ENCODE data around the gene MAPKAPK2. TPM values are rescaled to one million over a fixed set of nuclear protein-coding genes. Genes with fewer than 3 reads are reported as not detected.
A peak's percentile ranks its signal among the peaks of the same experiment; 100 is the strongest.

The MAPKAPK2 gene
- total RNA-seq, 2 donors from 2014 or later, result 101 to 102 TPM

DNA sequence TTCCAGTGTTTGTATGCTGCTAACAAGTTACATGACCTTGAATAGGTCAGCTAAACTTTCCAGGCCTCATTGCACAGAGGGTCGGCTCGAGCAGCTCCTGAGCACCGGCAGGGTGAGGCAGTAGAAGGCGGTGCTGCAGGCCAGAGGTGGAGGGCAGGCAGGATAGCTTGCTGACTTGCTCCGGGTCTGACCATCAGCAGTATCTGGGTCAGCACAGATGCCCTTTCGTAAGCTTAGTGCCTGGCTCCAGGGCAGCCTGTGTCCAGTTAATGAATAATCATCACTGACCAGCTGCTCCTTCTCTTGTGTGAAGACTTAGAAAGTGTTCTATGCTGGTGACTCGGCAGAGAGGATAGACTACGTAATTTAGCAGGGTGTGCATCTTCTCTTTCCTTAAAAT, 6.9 kb downstream of the MAPKAPK2 start:
- Mint-ChIP-seq H3K4me1 (ENCODE audit: low read depth) (peaks cover 82% of the 10 kb centered on the region), H3K27me3 (ENCODE audit: low read depth) (no peaks in the 10 kb centered on the region), H3K9me3 (no peaks in the 10 kb centered on the region), H3K36me3 (ENCODE audit: insufficient read depth in 2 of 2) (peaks cover 4 to 9% of the 10 kb centered on the region in 2 donors), H3K27ac (no peak overlapping the region), H3K4me3 (no peak overlapping the region)
- DNase-seq (no peak), ATAC-seq (replicated peaks in 1 of 2) (no peak)

DNA sequence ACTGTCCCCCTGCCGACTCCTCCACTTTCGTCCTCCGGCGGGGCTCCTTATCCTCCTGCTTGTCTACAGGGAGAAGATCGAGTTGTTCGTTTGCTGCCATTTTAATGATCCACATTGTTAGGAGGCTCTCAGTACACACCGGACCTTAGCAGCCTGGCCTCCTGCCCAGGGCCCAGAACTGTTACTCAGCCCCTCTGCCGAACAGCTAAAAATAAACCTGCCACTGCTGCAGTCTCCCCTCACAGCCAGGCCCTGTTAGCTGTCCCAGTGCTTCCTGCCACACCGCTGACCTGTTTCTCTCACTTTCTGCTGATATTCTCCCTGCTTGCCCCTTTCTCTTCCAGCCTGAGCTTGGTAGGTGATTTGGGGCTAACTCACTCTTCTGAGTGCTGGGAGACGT, 8.3 kb downstream of the MAPKAPK2 start:
- Mint-ChIP-seq H3K9me3 (no peaks in the 10 kb centered on the region), H3K4me1 (ENCODE audit: low read depth) (peaks cover 82% of the 10 kb centered on the region), H3K36me3 (ENCODE audit: insufficient read depth in 2 of 2) (peaks cover 2 to 17% of the 10 kb centered on the region in 2 donors), H3K27me3 (ENCODE audit: low read depth) (no peaks in the 10 kb centered on the region), H3K27ac (no peak overlapping the region), H3K4me3 (no peak overlapping the region)
- DNase-seq (no peak), ATAC-seq (replicated peaks in 1 of 2) (no peak)

DNA sequence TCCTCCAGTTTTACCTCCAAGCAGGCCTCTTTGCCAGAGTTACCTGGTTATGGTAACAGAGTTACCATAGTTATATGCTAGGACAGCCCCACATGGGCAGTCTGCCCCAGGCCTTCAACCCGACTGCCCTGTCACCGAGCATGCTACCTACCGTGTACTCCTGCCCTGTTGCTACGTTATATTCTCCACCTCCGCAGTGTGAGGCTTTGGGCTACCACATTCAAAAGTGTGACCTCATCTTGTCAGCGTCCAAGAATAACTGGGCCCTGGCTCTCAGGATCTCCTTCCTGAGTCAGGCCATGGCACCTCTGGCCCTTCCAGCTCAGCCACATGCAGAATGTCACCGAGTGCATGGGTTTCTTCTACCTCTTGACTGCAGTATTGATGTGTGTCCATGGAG, 8.9 kb downstream of the MAPKAPK2 start:
- peaks cover 80% of the 10 kb centered on the region for H3K4me1 Mint-ChIP-seq (ENCODE audit: low read depth)
- peaks cover 2 to 17% of the 10 kb centered on the region in 2 donors for H3K36me3 Mint-ChIP-seq (ENCODE audit: insufficient read depth in 2 of 2)

DNA sequence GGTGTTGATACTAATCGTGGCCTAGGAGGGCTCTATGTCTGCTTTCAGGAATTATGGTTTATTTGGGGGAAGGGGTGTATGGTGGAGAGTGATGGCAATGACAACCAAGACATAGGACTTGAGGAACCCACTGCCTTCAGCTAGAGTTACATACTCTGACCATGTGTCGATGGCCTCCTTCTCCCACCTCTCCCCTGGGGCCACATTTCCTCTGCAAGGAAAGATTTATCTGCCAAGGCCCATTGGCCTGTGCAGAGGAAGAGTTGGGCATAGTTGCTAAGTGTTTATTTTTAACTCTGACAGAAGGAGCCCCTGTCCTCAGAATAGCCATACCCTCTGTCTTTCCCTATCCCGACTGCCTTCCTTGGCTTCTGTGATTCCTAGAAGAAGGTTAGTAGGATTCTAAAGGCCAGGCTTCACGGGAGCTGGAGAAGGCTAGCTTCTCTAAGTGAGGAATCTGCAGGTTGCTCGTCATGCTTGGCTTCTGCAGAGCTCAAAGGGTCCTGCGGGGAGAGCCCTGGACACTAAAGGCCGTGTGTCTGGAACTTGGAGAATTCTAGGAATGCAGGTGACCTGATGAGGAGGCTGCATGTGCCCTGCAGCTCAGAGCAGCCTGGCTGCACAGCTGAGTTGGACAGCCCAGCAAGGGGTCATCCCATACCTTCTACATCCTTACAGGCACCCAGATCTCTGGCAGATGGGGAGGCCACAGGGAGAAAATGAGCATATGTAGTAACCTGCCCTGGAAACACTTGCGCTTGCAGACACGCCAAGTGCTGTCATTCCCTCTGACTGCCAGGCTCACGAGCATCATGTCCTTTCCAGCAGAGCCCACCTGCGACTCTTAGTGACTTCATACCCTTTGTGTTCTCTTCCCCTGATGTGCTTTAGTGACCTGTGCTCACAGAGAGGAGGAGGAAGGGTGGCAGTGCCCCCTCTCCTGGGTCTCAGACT, 9.7 kb downstream of the MAPKAPK2 start:
- no peaks in the 10 kb centered on the region for H3K9me3 Mint-ChIP-seq
- H3K36me3 Mint-ChIP-seq (ENCODE audit: insufficient read depth in 2 of 2), result peaks cover 2 to 17% of the 10 kb centered on the region in 2 donors
- H3K27me3 Mint-ChIP-seq (ENCODE audit: low read depth), result no peaks in the 10 kb centered on the region
- no peak for ATAC-seq (replicated peaks in 1 of 2)
- no peak overlapping the region for H3K27ac Mint-ChIP-seq
- H3K4me1 Mint-ChIP-seq (ENCODE audit: low read depth), result peaks cover 80% of the 10 kb centered on the region
- DNase-seq, result no peak
- no peak overlapping the region for H3K4me3 Mint-ChIP-seq

More for the DNA sequence above, 8.9 kb downstream of the MAPKAPK2 start:
- Mint-ChIP-seq H3K27ac (no peak overlapping the region), H3K27me3 (ENCODE audit: low read depth) (no peaks in the 10 kb centered on the region), H3K9me3 (no peaks in the 10 kb centered on the region), H3K4me3 (no peak overlapping the region)
- ATAC-seq (replicated peaks in 1 of 2) (no peak), DNase-seq (no peak)

DNA sequence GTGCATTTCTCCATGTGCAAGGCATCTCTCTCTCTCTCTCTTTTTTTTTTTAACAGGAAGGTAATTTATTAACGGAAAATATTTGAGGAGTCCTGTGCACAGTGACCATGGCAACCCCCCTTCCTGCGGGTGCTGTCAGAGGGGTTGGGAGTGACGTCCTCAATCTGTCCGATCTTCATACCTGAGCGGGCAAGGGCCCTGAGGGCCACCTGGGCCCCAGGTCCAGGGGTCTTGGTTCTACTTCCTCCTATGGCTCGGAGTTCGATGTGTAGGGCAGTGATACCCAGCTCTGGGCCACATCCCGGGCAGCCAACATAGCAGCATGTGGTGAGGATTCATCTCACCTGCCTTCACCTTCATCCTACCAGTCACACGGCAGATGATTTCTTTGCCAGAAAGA, 11.0 kb downstream of the MAPKAPK2 start:
- ATAC-seq (replicated peaks in 1 of 2) (no peak), DNase-seq (no peak)
- H3K4me1 Mint-ChIP-seq (ENCODE audit: low read depth), result peaks cover 78% of the 10 kb centered on the region
- no peak overlapping the region for H3K4me3 Mint-ChIP-seq
- no peaks in the 10 kb centered on the region for H3K27me3 Mint-ChIP-seq (ENCODE audit: low read depth)
- peaks cover 2 to 17% of the 10 kb centered on the region in 2 donors for H3K36me3 Mint-ChIP-seq (ENCODE audit: insufficient read depth in 2 of 2)
- no peaks in the 10 kb centered on the region for H3K9me3 Mint-ChIP-seq
- H3K27ac Mint-ChIP-seq, result no peak overlapping the region

DNA sequence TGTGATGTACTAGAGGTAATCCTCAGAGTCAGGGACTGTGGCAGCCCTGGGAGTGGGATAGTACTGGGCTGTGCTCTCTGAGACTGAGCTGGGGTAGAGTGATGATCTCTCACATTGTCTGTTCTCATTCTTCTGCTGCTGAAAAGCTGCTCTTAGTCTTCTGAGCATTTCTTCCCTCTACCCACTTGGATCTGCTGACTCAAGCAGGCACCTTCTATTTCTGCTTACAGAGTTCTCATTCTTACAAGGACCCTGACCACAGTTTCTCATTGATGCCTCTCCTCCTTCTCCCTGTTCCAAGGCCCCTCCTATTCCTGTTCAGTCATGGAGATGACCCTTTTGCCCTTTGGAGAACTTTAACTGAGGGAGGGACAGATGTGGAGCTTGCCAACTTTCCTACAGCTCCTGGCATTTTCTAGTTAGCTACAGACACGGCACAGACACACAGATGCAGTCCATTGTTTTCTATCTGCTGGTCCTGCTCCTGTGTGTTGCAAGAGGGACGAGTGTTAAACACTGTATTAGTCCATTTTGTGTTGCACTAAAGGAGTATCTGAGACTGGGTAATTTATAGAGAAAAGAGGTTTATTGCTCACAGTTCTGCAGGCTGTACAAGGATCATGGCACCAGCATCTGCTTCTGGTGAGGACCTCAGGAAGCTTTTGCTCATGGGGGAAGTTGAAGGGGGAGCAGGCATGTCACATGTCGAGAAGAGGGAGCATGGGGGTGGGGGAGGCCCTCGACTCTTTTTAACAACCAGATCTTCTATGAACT, 12.3 kb downstream of the MAPKAPK2 start:
- Mint-ChIP-seq H3K36me3 (ENCODE audit: insufficient read depth in 2 of 2) (peaks cover 2 to 17% of the 10 kb centered on the region in 2 donors), H3K27me3 (ENCODE audit: low read depth) (no peaks in the 10 kb centered on the region), H3K4me1 (ENCODE audit: low read depth) (peaks cover 77% of the 10 kb centered on the region), H3K4me3 (no peak overlapping the region), H3K9me3 (no peaks in the 10 kb centered on the region), H3K27ac (peak overlapping the region; percentile 45)
- ATAC-seq (replicated peaks in 1 of 2), result peak; percentile 13 to 59
- no peak for DNase-seq

DNA sequence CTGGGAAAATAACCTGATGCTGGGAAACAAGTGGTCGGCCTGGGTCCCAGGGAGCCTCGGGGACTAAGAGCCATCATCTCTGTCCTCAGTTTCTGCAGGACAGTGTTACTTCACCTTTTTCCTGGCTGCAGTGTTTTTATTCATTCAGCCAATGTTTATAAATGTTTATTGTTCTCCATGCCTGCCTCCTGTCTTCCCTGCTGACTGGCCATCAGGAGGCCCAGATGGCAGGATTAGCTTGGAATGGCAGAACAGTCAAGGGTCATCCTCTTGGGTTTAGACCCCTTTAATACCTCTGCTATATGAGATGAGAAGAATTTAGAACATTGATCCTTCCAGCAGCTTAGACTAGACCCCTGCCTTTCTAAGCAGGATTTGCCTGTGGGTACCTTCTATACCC, 13.3 kb downstream of the MAPKAPK2 start:
- Mint-ChIP-seq H3K4me1 (ENCODE audit: low read depth) (peaks cover 75% of the 10 kb centered on the region), H3K4me3 (no peak overlapping the region), H3K9me3 (no peaks in the 10 kb centered on the region), H3K27ac (no peak overlapping the region), H3K36me3 (ENCODE audit: insufficient read depth in 2 of 2) (peaks cover 2 to 20% of the 10 kb centered on the region in 2 donors), H3K27me3 (ENCODE audit: low read depth) (no peaks in the 10 kb centered on the region)
- DNase-seq (no peak), ATAC-seq (replicated peaks in 1 of 2) (no peak)

DNA sequence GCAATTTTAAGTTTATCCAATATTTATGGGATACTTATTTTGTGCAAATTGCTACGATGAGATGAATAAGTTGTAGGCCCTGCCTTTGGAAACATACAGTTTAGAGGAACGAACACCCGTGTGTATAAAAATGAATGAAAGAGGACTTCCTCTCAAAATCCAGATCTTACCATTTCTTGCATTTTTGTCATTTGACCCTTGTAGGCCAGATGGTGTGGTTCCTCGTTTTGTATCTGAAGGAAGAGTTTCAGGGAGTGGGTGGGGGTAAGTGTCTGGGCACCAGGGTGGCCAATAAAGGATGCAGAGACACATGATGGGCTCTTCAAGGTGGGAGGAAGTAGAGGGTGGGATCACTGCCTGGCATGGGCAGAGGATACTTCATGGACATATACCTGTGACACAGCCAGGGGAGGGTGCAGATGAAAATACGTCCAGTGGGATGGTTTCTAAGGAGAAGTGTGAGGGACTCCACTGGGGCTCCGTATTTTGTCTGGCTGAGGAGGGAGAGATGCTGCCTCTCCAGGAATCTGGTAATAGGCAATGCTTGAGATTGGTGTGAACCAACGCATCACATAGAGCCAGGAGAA, 14.4 kb downstream of the MAPKAPK2 start:
- H3K36me3 Mint-ChIP-seq (ENCODE audit: insufficient read depth in 2 of 2), result peaks cover 2 to 18% of the 10 kb centered on the region in 2 donors
- H3K27ac Mint-ChIP-seq, result no peak overlapping the region
- H3K4me3 Mint-ChIP-seq, result no peak overlapping the region
- no peak for DNase-seq
- H3K4me1 Mint-ChIP-seq (ENCODE audit: low read depth), result peaks cover 82% of the 10 kb centered on the region
- H3K9me3 Mint-ChIP-seq, result no peaks in the 10 kb centered on the region
- ATAC-seq (replicated peaks in 1 of 2), result no peak
- no peaks in the 10 kb centered on the region for H3K27me3 Mint-ChIP-seq (ENCODE audit: low read depth)

DNA sequence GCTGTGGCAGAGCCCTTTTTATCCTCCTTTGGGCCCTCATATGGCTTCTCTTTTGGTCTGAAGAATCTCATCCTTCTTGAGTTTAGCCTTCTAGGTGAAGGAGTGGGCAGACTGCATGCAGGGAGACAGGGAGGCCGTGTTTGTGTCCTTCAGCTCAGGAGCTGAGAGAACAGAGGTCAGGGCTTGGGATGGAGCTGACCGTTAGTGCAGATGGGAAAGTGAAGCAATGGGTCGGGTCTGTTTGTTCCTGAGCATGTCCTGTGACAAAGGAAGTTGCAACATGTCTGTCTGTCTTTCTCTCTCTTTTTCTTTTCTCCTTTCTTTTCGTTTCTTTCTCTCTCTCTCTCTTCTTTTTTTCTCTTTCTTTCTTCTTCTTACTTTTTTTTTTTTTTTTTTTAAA, 14.9 kb downstream of the MAPKAPK2 start:
- Mint-ChIP-seq H3K4me3 (no peak overlapping the region), H3K36me3 (ENCODE audit: insufficient read depth in 2 of 2) (peaks cover 2 to 18% of the 10 kb centered on the region in 2 donors), H3K4me1 (ENCODE audit: low read depth) (peaks cover 88% of the 10 kb centered on the region), H3K9me3 (no peaks in the 10 kb centered on the region), H3K27me3 (ENCODE audit: low read depth) (no peaks in the 10 kb centered on the region), H3K27ac (no peak overlapping the region)
- no peak for DNase-seq
- ATAC-seq (replicated peaks in 1 of 2), result no peak

DNA sequence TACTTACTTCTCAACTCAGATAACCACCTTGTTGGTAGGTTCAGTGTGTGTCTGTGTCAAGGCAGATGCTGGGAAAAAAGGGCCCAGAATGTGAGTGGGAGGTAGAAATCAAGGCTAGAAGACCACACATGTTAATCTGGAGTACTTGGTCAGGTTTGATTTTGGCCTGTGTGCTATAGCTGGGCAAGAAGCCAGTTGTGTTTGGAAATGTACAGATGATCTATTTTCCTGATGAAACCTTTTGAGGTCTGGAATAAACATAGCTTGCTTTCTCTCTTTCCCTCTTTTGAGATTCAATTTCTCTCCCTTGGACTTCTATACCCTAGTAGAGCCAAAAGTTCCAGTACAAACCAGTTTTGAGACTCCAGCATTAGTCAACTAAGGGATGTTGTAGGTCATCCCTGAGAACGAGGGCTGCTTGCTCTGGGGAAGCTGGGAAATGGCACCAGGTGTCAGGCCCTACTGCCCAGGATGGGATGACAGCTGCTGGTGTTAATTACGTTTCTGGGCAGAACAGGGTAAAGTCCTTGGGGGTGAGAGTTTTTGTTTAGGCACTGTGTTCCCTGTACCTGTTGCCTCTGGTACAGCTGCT, 15.8 kb downstream of the MAPKAPK2 start:
- ATAC-seq (replicated peaks in 1 of 2), result no peak
- H3K27ac Mint-ChIP-seq, result peak overlapping the region; percentile 36
- H3K27me3 Mint-ChIP-seq (ENCODE audit: low read depth), result no peaks in the 10 kb centered on the region
- no peak overlapping the region for H3K4me3 Mint-ChIP-seq
- H3K4me1 Mint-ChIP-seq (ENCODE audit: low read depth), result peaks cover 88% of the 10 kb centered on the region
- H3K9me3 Mint-ChIP-seq, result no peaks in the 10 kb centered on the region
- H3K36me3 Mint-ChIP-seq (ENCODE audit: insufficient read depth in 2 of 2), result peaks cover 2 to 16% of the 10 kb centered on the region in 2 donors
- no peak for DNase-seq

DNA sequence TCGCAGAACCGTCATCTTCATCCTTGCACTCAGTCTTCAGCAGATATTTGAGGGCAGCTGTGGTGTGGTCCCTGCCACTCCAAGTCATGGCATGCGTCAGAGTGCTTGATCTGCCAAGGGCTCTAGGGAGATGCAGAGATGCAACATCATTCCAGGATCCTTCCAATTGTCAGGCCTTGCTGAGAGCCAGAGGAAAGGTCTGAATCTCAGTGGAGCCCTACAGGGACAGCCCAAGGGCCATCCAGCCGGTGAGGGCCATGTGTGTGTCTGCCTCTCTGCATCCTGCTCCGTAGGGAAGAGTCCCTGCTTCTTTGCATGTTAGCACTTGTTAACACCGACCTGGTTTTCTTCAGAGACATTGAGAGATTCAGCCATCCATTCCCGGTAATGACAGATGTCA, 17.6 kb downstream of the MAPKAPK2 start:
- ATAC-seq (replicated peaks in 1 of 2), result no peak

DNA sequence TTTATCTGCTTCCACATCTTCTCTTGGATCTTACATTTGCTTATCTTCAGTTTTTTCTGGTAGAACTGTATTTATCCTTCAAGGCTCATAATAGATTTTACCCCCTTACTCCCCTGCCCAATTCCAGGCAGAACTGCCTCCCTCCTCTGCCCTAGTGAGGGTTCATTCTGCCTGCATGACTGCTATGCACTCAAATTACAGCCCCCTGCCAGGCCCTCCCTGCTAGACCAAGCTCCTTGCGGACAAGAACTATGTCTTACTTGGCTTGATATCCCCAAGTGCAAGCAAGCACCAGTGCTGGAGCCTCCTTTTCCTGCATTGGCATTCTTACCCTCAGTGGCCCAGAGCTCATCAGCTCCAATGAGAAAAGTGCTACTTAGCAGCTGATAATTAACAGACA, 18.1 kb downstream of the MAPKAPK2 start:
- peak overlapping the region; percentile 58 to 83 for H3K4me3 Mint-ChIP-seq
- no peaks in the 10 kb centered on the region for H3K9me3 Mint-ChIP-seq
- DNase-seq, result no peak
- H3K27ac Mint-ChIP-seq, result peak overlapping the region; percentile 89
- peaks cover 86% of the 10 kb centered on the region for H3K4me1 Mint-ChIP-seq (ENCODE audit: low read depth)
- H3K36me3 Mint-ChIP-seq (ENCODE audit: insufficient read depth in 2 of 2), result peaks cover 0 to 3% of the 10 kb centered on the region in 2 donors
- H3K27me3 Mint-ChIP-seq (ENCODE audit: low read depth), result no peaks in the 10 kb centered on the region
- no peak for ATAC-seq (replicated peaks in 1 of 2)

More for the DNA sequence above, 17.6 kb downstream of the MAPKAPK2 start:
- Mint-ChIP-seq H3K36me3 (ENCODE audit: insufficient read depth in 2 of 2) (peaks cover under 1 to 6% of the 10 kb centered on the region in 2 donors), H3K27ac (no peak overlapping the region), H3K9me3 (no peaks in the 10 kb centered on the region), H3K27me3 (ENCODE audit: low read depth) (no peaks in the 10 kb centered on the region), H3K4me1 (ENCODE audit: low read depth) (peaks cover 86% of the 10 kb centered on the region), H3K4me3 (no peak overlapping the region)
- DNase-seq, result no peak

Measured in activated T-cell treated with anti-CD3 and anti-CD28 coated beads, Interleukin-2, amount 50 U/mL, for 72 hours (primary cell).